ENCODE data around the gene ORC2. TPM values are rescaled to one million over a fixed set of nuclear protein-coding genes. Genes with fewer than 3 reads are reported as not detected.

The ORC2 gene
- total and polyA plus RNA-seq, 10 of the 15 experiments (the other 5 are each of a cell fraction or from before 2014, with no cell fraction given): 6.1 to 36.9 (median 17.6) TPM

GRCh38 chr2:200922439-200922838 is 41.0 kb downstream of the ORC2 start:
- 82% methylated on average over 6 of the region's 6 CpGs for WGBS (ENCODE audit: insufficient coverage, insufficient replicate concordance, low lambda C conversion rate, missing lambda C conversion rate)
- H3K36me3 ChIP-seq (ENCODE audit: control insufficient read depth in 2 of 2, insufficient read depth in 2 of 2, low read length in 1 of 2): peaks cover 1 to 12% of the 10 kb centered on the region in 2 experiments; a peak in 3 of 4 replicates
- TF ChIP-seq CHD2 (IDR thresholded peaks at IDR 0.05; ENCODE audit: borderline replicate concordance, low read depth, low read length) (no peak), ETV6 (conservative IDR thresholded peaks at IDR 0.05 in 1 of 2, IDR thresholded peaks at IDR 0.05 in 1 of 2; ENCODE audit: borderline replicate concordance in 1 of 2, low read depth in 1 of 2) (no peak), ZNF622 (IDR thresholded peaks at IDR 0.05) (no peak), FOS (IDR thresholded peaks at IDR 0.05; ENCODE audit: borderline replicate concordance, extremely low read depth, insufficient read length) (no peak), EZH2 (IDR thresholded peaks at IDR 0.05; ENCODE audit: borderline replicate concordance, control insufficient read depth, low read depth, low read length) (no peak), PML (IDR thresholded peaks at IDR 0.05; ENCODE audit: low read length) (no peak), CEBPZ (IDR thresholded peaks at IDR 0.05; ENCODE audit: low read depth, low read length) (no peak), JUNB (IDR thresholded peaks at IDR 0.05) (no peak), SMAD1 (IDR thresholded peaks at IDR 0.05; ENCODE audit: low read depth, partially characterized antibody) (no peak), POLR2AphosphoS2 (IDR thresholded peaks at IDR 0.05; ENCODE audit: low read depth, low read length) (no peak), RFX5 (IDR thresholded peaks at IDR 0.05; ENCODE audit: low read depth, low read length) (no peak), NR2C2 (IDR thresholded peaks at IDR 0.05; ENCODE audit: borderline replicate concordance, control insufficient read depth, insufficient read length, low read depth) (no peak), ZZZ3 (IDR thresholded peaks at IDR 0.05; ENCODE audit: control insufficient read depth, insufficient read length, low read depth) (no peak), ASH2L (IDR thresholded peaks at IDR 0.05; ENCODE audit: borderline replicate concordance, low read depth) (no peak), KAT2A (conservative IDR thresholded peaks at IDR 0.05; ENCODE audit: control insufficient read depth, low read depth, low read length) (no peak), CHD4 (IDR thresholded peaks at IDR 0.05) (no peak), MEF2B (IDR thresholded peaks at IDR 0.05; ENCODE audit: partially characterized antibody, poor library complexity, severe bottlenecking) (no peak), NBN (IDR thresholded peaks at IDR 0.05) (no peak)
- in situ Hi-C loops (cut with MboI): no loop called here
- ATAC-seq (no peak), DNase-seq (ENCODE audit: low read depth, low spot score) (no peak), FAIRE-seq (no peak)
- ChIA-PET SMC1A (ENCODE audit: uncharacterized antibody, unreplicated experiment) (no interaction called here), POLR2A (interaction anchor here (0.6 kb wide), 1 partner anchor 386 kb away, joined by 3 read pairs; no protein-coding TSS in a partner anchor), CTCF (interaction anchor here (1.2 kb wide), 1 partner anchor 16 kb away, joined by 5 read pairs; no protein-coding TSS in a partner anchor), RAD21 (ENCODE audit: unreplicated experiment) (no interaction called here)
- H3K4me2 ChIP-seq (ENCODE audit: control insufficient read depth, insufficient read depth): no peak overlapping the region
- no peaks in the 10 kb centered on the region for H3K79me2 ChIP-seq (ENCODE audit: control insufficient read depth, insufficient read depth, low read length)
- no peak overlapping the region for H2AFZ ChIP-seq (ENCODE audit: control insufficient read depth, low read depth, low read length)
- no peaks in the 10 kb centered on the region for H3K4me1 ChIP-seq (ENCODE audit: control insufficient read depth, insufficient read depth, low read length)
- H3K4me3 ChIP-seq: no peak overlapping the region
- BruUV-seq (replicated peaks): no TSS peak
- H4K20me1 ChIP-seq (ENCODE audit: control insufficient read depth, insufficient read depth): no peaks in the 10 kb centered on the region
- H3K27ac ChIP-seq (ENCODE audit: control insufficient read depth, insufficient read depth): no peak overlapping the region
- H3K9ac ChIP-seq (ENCODE audit: control insufficient read depth, insufficient read depth, low read length): no peak overlapping the region
- intact Hi-C loops (cut with micrococcal nuclease; ENCODE audit: unreplicated experiment): no loop called here
- H3K9me3 ChIP-seq (replicated peaks; ENCODE audit: control insufficient read depth, insufficient read depth, low read length): no peaks in the 10 kb centered on the region
- H3K27me3 ChIP-seq (replicated peaks in 1 of 2; ENCODE audit: control insufficient read depth in 2 of 2, insufficient read depth in 2 of 2, low read length in 1 of 2): no peaks in the 10 kb centered on the region

All from GM12878 (cell line).